Breast epithelium (tissue), 4 donors: ENCODE results near the gene ISG20L2. TPM values are rescaled to one million over a fixed set of nuclear protein-coding genes. Genes with fewer than 3 reads are reported as not detected.

Experiments used
- DNase-seq, 2 donors: peaks; one replicate each; pipeline ENCODE4 v3.0.0-alpha.2; 2019; ENCODE audit warnings: low spot score in 2 of 2
- H3K27ac ChIP-seq, 2 donors: fragments of 200-600 bp; sonication (generic) in 1 of 2; one replicate each; pipeline ENCODE4 v1.5.1; 2016 to 2019; ENCODE audit warnings: mild to moderate bottlenecking in 1 of 2
- H3K27me3 ChIP-seq, 2 donors: fragments of 200-600 bp; sonication (generic) in 1 of 2; one replicate each; pipeline versions ENCODE4 v1.5.1 to v1.6.0; 2017 to 2019; ENCODE audit warnings: control low read depth in 1 of 2, mild to moderate bottlenecking in 1 of 2
- H3K36me3 ChIP-seq: fragments of 200-600 bp; one replicate; pipeline ENCODE4 v1.5.1; 2019
- H3K4me1 ChIP-seq, 2 donors: fragments of 200-600 bp; sonication (generic); one replicate each; pipeline ENCODE4 v1.5.1; 2016 to 2019; ENCODE audit warnings: control low read depth in 1 of 2
- H3K4me3 ChIP-seq, 3 donors: fragments of 200-600 bp; sonication (generic); 1 replicate in 2 of 3; 2 replicates in 1 of 3; pipeline ENCODE4 v1.5.1; 2016 to 2019; ENCODE audit warnings: mild to moderate bottlenecking in 3 of 3, moderate library complexity in 2 of 3
- H3K9me3 ChIP-seq, 2 donors: fragments of 200-600 bp; sonication (generic) in 1 of 2; one replicate each; pipeline ENCODE4 v1.5.1; 2016 to 2019; ENCODE audit warnings: control low read depth in 1 of 2
- CTCF ChIP-seq, 3 donors: fragments of 450-650 bp; IDR thresholded peaks; one replicate each; pipeline ENCODE4 v1.5.1; 2016 to 2017; ENCODE audit warnings: antibody characterized with exemption in 3 of 3, mild to moderate bottlenecking in 3 of 3, moderate library complexity in 3 of 3
- POLR2A ChIP-seq: fragments of 450-650 bp; IDR thresholded peaks from one replicate; pipeline ENCODE4 v1.6.1; 2016; ENCODE audit warnings: antibody characterized with exemption, mild to moderate bottlenecking, moderate library complexity
- POLR2AphosphoS5 ChIP-seq, 3 donors: sonication (generic); formaldehyde crosslinking; IDR thresholded peaks; one replicate each; pipeline ENCODE4 v1.6.1; 2017; ENCODE audit warnings: antibody characterized with exemption in 3 of 3
- intact Hi-C: fragments of 100-400 bp; cut with DNase I; formaldehyde crosslinking; loops from one replicate; pipeline ENCODE4 v1.15.1; 2023; ENCODE audit warnings: low total_unique reads
- total RNA-seq, 3 donors: library from RNA; depleted of rRNA; stranded (reverse); fragments of >200 nt; gene quantifications; one replicate each; pipeline ENCODE4 v1.1.0, GENCODE V29; 2016

ISG20L2 gene
- total RNA-seq, 3 donors from 2014 or later, result 13.6 to 25.2 (median 21.0) TPM

- H3K27me3 ChIP-seq, result no peaks in the 10 kb centered on the region
- no peaks in the 10 kb centered on the region for H3K36me3 ChIP-seq
- H3K9me3 ChIP-seq, result no peaks in the 10 kb centered on the region
- peak overlapping the region in 2 of 3 donors; percentile 90 to 96 for H3K4me3 ChIP-seq
- H3K4me1 ChIP-seq, result peaks cover 11 to 26% of the 10 kb centered on the region in 2 donors
- H3K27ac ChIP-seq, result peak overlapping the region; percentile 20 to 52
- TF ChIP-seq POLR2A (no peak), POLR2AphosphoS5 (IDR thresholded peaks at IDR 0.05) (no peak), CTCF (IDR thresholded peaks at IDR 0.05) (peak; percentile 41 to 64 (median 58))
- no peak for DNase-seq
- intact Hi-C loops, result loop anchor here (10.0 kb wide), 1 partner anchor 138 kb away; the partner anchor contains the start of gene NTRK1
Measured at GRCh38 chr1:156726549-156727226, 1.9 kb downstream of the ISG20L2 start.

DNA sequence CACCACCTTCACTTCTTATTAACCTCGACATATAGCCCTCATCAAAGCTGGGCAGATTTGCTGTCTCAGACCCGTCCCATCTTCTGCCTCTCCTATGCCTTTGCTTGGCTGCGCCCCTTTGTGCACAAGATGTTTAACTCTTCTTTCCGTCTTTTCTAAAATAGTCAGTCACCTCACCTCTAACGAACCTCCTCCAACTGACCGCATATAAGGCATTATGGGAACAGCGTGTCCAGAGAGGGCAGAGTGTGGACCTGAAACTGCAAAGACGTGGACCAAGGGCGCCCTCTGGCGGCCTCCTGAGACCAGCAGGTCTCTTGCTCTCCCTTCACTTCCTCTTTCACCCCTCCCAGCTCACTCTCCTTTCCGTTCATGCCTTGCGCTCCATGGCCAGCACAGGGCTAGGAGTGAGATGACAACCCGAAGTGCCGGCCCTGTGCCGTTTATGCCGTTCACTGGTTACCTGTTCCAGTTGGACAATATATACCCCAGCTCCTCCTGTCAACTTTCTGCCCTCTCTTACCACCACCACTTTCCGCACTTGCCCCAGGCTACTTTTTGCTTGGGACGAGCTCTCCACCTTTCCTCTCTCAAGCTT lies 2.8 kb downstream of the ISG20L2 start:
- peak; percentile 83 for DNase-seq
- H3K27ac ChIP-seq, result peak overlapping the region; percentile 13 to 52
- intact Hi-C loops, result loop anchor here (2.0 to 10.0 kb wide), 2 partner anchors 37 to 139 kb away; partner anchors contain the start of gene NTRK1
- peak overlapping the region; percentile 10 to 96 (median 90) for H3K4me3 ChIP-seq
- no peaks in the 10 kb centered on the region for H3K36me3 ChIP-seq
- no peaks in the 10 kb centered on the region for H3K9me3 ChIP-seq
- H3K4me1 ChIP-seq, result peaks cover 11 to 26% of the 10 kb centered on the region in 2 donors
- peak; percentile 45 to 71 (median 59) for TF ChIP-seq POLR2AphosphoS5 (IDR thresholded peaks at IDR 0.05)
- TF ChIP-seq CTCF (IDR thresholded peaks at IDR 0.05), result peak; percentile 82 to 98 (median 97)
- TF ChIP-seq POLR2A, result no peak
- H3K27me3 ChIP-seq, result no peaks in the 10 kb centered on the region

DNA sequence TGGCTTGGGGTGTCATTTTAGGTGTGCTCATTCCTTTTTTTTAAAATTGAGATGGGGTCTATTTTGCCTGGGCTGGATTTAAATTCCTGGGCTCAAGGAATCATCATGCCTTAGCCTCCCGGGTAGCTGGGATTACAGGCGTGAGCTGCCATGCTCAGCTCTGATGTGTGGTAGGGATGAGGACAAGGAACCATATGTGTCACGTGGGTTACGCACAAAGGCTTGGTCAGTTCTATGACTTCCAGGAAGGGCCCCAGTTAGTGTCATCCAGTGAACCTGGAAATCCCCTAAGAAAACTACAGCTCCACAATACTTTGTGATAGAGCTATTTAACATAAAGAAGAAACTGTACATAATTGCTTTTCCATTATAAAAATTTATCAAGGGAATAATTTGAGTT lies 7.0 kb downstream of the ISG20L2 start:
- intact Hi-C loops, result loop anchor here (10.0 kb wide), 1 partner anchor 143 kb away; the partner anchor contains the start of gene NTRK1
- no peak overlapping the region for H3K4me3 ChIP-seq
- H3K9me3 ChIP-seq, result no peaks in the 10 kb centered on the region
- TF ChIP-seq POLR2AphosphoS5 (IDR thresholded peaks at IDR 0.05), result no peak
- TF ChIP-seq CTCF (IDR thresholded peaks at IDR 0.05), result no peak
- no peak for TF ChIP-seq POLR2A
- DNase-seq, result no peak
- no peaks in the 10 kb centered on the region for H3K36me3 ChIP-seq
- peaks cover 7 to 13% of the 10 kb centered on the region in 2 donors for H3K4me1 ChIP-seq
- no peaks in the 10 kb centered on the region for H3K27me3 ChIP-seq
- H3K27ac ChIP-seq, result no peak overlapping the region

GRCh38 chr1:156721131-156721530 lies 7.4 kb downstream of the ISG20L2 start:
- H3K27ac ChIP-seq, result no peak overlapping the region
- no peak overlapping the region for H3K4me3 ChIP-seq
- H3K4me1 ChIP-seq, result peaks cover 5 to 9% of the 10 kb centered on the region in 2 donors
- TF ChIP-seq CTCF (IDR thresholded peaks at IDR 0.05), result no peak
- TF ChIP-seq POLR2AphosphoS5 (IDR thresholded peaks at IDR 0.05), result no peak
- no peak for TF ChIP-seq POLR2A
- no peak for DNase-seq
- intact Hi-C loops, result loop anchor here (10.0 kb wide), 1 partner anchor 144 kb away; the partner anchor contains the start of gene NTRK1
- no peaks in the 10 kb centered on the region for H3K27me3 ChIP-seq
- H3K9me3 ChIP-seq, result no peaks in the 10 kb centered on the region
- H3K36me3 ChIP-seq, result no peaks in the 10 kb centered on the region

GRCh38 chr1:156717351-156717750 lies 11.2 kb downstream of the ISG20L2 start:
- intact Hi-C loops, result no loop called here
- TF ChIP-seq CTCF (IDR thresholded peaks at IDR 0.05), result no peak
- no peak for TF ChIP-seq POLR2A
- TF ChIP-seq POLR2AphosphoS5 (IDR thresholded peaks at IDR 0.05), result no peak
- H3K36me3 ChIP-seq, result no peaks in the 10 kb centered on the region

More at GRCh38 chr1:156717351-156717750, 11.2 kb downstream of the ISG20L2 start:
- no peak overlapping the region for H3K27ac ChIP-seq
- no peaks in the 10 kb centered on the region for H3K27me3 ChIP-seq
- DNase-seq, result no peak
- peaks cover 3 to 5% of the 10 kb centered on the region in 2 donors for H3K4me1 ChIP-seq
- H3K4me3 ChIP-seq, result no peak overlapping the region
- no peaks in the 10 kb centered on the region for H3K9me3 ChIP-seq
